ENCODE results near the gene DNAL4.
A peak's percentile ranks its signal among the peaks of the same experiment; 100 is the strongest.

The DNAL4 gene

GRCh38 chr22:38793721-38794466 is at the start of gene DNAL4:
DNAL4 (minus strand) TSS chr22:38794143; CDS start chr22:38782731, 11,412 bp downstream.
- peak; percentile 98 for DNase-seq

- DNase-seq: peak; percentile 48
Measured at GRCh38 chr22:38843201-38843656, 49.3 kb upstream of the DNAL4 start.

- DNase-seq: no peak
Measured at GRCh38 chr22:38842512-38843200, 48.7 kb upstream of the DNAL4 start.

GRCh38 chr22:38841635-38842034 is 47.7 kb upstream of the DNAL4 start:
- no peak for DNase-seq

- DNase-seq: no peak
Measured at GRCh38 chr22:38841211-38841610, 47.3 kb upstream of the DNAL4 start.

- no peak for DNase-seq
Measured at GRCh38 chr22:38840129-38840528, 46.2 kb upstream of the DNAL4 start.

- DNase-seq: no peak
Measured at GRCh38 chr22:38839686-38840085, 45.7 kb upstream of the DNAL4 start.

GRCh38 chr22:38837414-38837928 is 43.5 kb upstream of the DNAL4 start:
- DNase-seq: no peak

- no peak for DNase-seq
Measured at GRCh38 chr22:38835888-38836301, 42.0 kb upstream of the DNAL4 start.

GRCh38 chr22:38834991-38835390 is 41.0 kb upstream of the DNAL4 start:
- DNase-seq: no peak

GRCh38 chr22:38834215-38834953 is 40.4 kb upstream of the DNAL4 start:
- no peak for DNase-seq

- DNase-seq: no peak
Measured at GRCh38 chr22:38833061-38833460, 39.1 kb upstream of the DNAL4 start.

- DNase-seq: no peak
Measured at GRCh38 chr22:38832005-38832978, 38.3 kb upstream of the DNAL4 start.

GRCh38 chr22:38831166-38831945 is 37.4 kb upstream of the DNAL4 start:
- peak; percentile 39 for DNase-seq

GRCh38 chr22:38830845-38831108 is 36.8 kb upstream of the DNAL4 start:
- no peak for DNase-seq

- DNase-seq: no peak
Measured at GRCh38 chr22:38830026-38830844, 36.3 kb upstream of the DNAL4 start.

- no peak for DNase-seq
Measured at GRCh38 chr22:38829485-38829884, 35.5 kb upstream of the DNAL4 start.

GRCh38 chr22:38828616-38829205 is 34.8 kb upstream of the DNAL4 start:
- no peak for DNase-seq

- DNase-seq: no peak
Measured at GRCh38 chr22:38828191-38828590, 34.2 kb upstream of the DNAL4 start.

- no peak for DNase-seq
Measured at GRCh38 chr22:38827510-38827909, 33.6 kb upstream of the DNAL4 start.
